ENCODE results near the gene SUPV3L1. TPM values are rescaled to one million over a fixed set of nuclear protein-coding genes. Genes with fewer than 3 reads are reported as not detected.

SUPV3L1 gene
- total and polyA plus RNA-seq, 2 of the 8 experiments (the other 6 are each of a cell fraction or from before 2014, with no cell fraction given): 34.6 to 45.6 TPM

DNA sequence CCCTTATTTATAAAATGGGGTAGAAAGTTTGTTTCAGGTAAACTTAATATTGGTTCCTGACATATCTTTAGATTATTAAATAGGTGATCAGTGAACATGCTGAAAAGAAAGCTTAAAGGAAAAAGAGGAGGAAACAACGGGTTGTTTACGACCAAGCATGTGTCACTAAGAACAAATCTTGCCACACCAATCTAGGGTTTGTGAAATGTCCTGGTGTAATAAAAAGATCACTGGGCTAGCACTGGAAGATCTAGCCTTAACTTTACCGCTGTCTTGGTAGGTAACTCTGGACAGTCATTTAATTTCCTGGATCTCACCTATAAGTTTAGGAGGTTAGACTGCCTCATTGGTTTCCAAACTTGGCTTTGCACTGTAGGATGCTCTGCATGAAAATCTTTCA lies 37.1 kb upstream of the SUPV3L1 start:
- Histone ChIP-seq H3K79me1 (ENCODE audit: low read depth, low read length) (no peaks in the 10 kb centered on the region; the same call in 1 of the 2 replicates), H3K36me3 (ENCODE audit: control insufficient read depth in 2 of 4, insufficient read depth in 4 of 4, low read length in 3 of 4) (no peaks in the 10 kb centered on the region), H2AK5ac (ENCODE audit: low read depth, low read length) (no peak overlapping the region), H4K8ac (ENCODE audit: extremely low read depth, insufficient read depth, low read length) (no peak overlapping the region), H4K5ac (ENCODE audit: insufficient read length, low read depth, low read length) (no peak overlapping the region), H2BK20ac (ENCODE audit: low read length) (no peak overlapping the region), H2BK12ac (ENCODE audit: low read depth, low read length) (no peak overlapping the region), H3K14ac (ENCODE audit: insufficient read length) (no peak overlapping the region), H3K18ac (ENCODE audit: extremely low read depth, low read length) (no peak overlapping the region), H3K9me3 (ENCODE audit: insufficient read depth in 2 of 2, low read depth in 1 of 2, low read length in 1 of 2) (no peaks in the 10 kb centered on the region), H3K9ac (replicated peaks in 1 of 4; ENCODE audit: extremely low read depth in 1 of 4, low read depth in 3 of 4, low read length in 3 of 4) (no peak overlapping the region), H3K4ac (replicated peaks; ENCODE audit: insufficient read length, low read depth, low read length) (no peak overlapping the region), H3K4me2 (ENCODE audit: insufficient read depth in 1 of 2, low read depth in 2 of 2, low read length in 2 of 2) (no peak overlapping the region), H4K91ac (replicated peaks; ENCODE audit: insufficient read length, low read length) (no peak overlapping the region), H3K23me2 (ENCODE audit: low read depth, low read length) (no peaks in the 10 kb centered on the region), H3K4me1 (replicated peaks in 1 of 4; ENCODE audit: control insufficient read depth in 3 of 4, insufficient read depth in 4 of 4, low read length in 3 of 4) (no peaks in the 10 kb centered on the region), H2BK5ac (ENCODE audit: low read depth, low read length) (no peak overlapping the region), H3K27ac (ENCODE audit: low read depth, low read length) (no peak overlapping the region), H3K4me3 (ENCODE audit: extremely low read depth in 1 of 4, insufficient read depth in 2 of 4, low read depth in 3 of 4, low read length in 4 of 4) (no peak overlapping the region), H4K20me1 (replicated peaks in 1 of 2; ENCODE audit: control insufficient read depth in 1 of 2, insufficient read depth in 2 of 2, low read length in 2 of 2) (peaks cover 2 to 9% of the 10 kb centered on the region in 2 experiments), H2BK15ac (ENCODE audit: low read length) (no peak overlapping the region), H3K23ac (ENCODE audit: insufficient read length) (no peak overlapping the region), H2AFZ (ENCODE audit: low read length) (no peak overlapping the region), H3K56ac (replicated peaks; ENCODE audit: insufficient read length, low read depth, low read length) (no peak overlapping the region), H2BK120ac (replicated peaks; ENCODE audit: low read depth, low read length) (no peak overlapping the region), H3K79me2 (ENCODE audit: control insufficient read depth in 1 of 2, insufficient read depth in 2 of 2, low read length in 2 of 2) (peaks cover 0 to 44% of the 10 kb centered on the region in 2 experiments; a peak in 2 of 4 replicates), H3K27me3 (replicated peaks in 1 of 4; ENCODE audit: control insufficient read depth in 3 of 4, extremely low read depth in 1 of 4, insufficient read depth in 3 of 4, low read length in 3 of 4) (no peaks in the 10 kb centered on the region)
- CTCF ChIA-PET (ENCODE audit: partially characterized antibody): no interaction called here
- WGBS, 2 experiments (ENCODE audit: extremely low coverage in 1 of 2, insufficient coverage in 1 of 2, insufficient read length in 1 of 2, insufficient replicate concordance in 2 of 2, low coverage in 1 of 2, low lambda C conversion rate in 2 of 2, missing lambda C conversion rate in 1 of 2): 62% methylated on average over 3 of the region's 3 CpGs; no CpG with 5 or more reads in 1 of the 2 experiments
- POLR2A ChIA-PET (ENCODE audit: partially characterized antibody): no interaction called here
- DNase-seq (ENCODE audit: low read depth in 1 of 2, low spot score in 2 of 2): no peak
- no peak for TF ChIP-seq EP300 (IDR thresholded peaks at IDR 0.05; ENCODE audit: borderline replicate concordance in 1 of 2, low read depth in 2 of 2, low read length in 2 of 2)
- TF ChIP-seq SP4 (IDR thresholded peaks at IDR 0.05; ENCODE audit: low read length): no peak
- TF ChIP-seq SAP30 (IDR thresholded peaks at IDR 0.05; ENCODE audit: insufficient read depth, insufficient replicate concordance, low read length): no peak
- no peak for TF ChIP-seq SUZ12 (IDR thresholded peaks at IDR 0.05; ENCODE audit: low read length)
- TF ChIP-seq HDAC2 (IDR thresholded peaks at IDR 0.05; ENCODE audit: borderline replicate concordance in 1 of 2, low read depth in 2 of 2, low read length in 2 of 2): no peak
- TF ChIP-seq BCL11A (IDR thresholded peaks at IDR 0.05; ENCODE audit: low read depth in 2 of 2, low read length in 2 of 2): no peak
- TF ChIP-seq FOSL1 (IDR thresholded peaks at IDR 0.05; ENCODE audit: insufficient read depth, low read depth, low read length): no peak
- TF ChIP-seq CHD2 (IDR thresholded peaks at IDR 0.05; ENCODE audit: low read length): no peak
- no peak for TF ChIP-seq TCF12 (IDR thresholded peaks at IDR 0.05; ENCODE audit: low read depth, low read length)
- no peak for TF ChIP-seq MAX (IDR thresholded peaks at IDR 0.05)
- TF ChIP-seq CHD1 (IDR thresholded peaks at IDR 0.05; ENCODE audit: low read depth, low read length): no peak
- TF ChIP-seq GABPA (IDR thresholded peaks at IDR 0.05; ENCODE audit: borderline replicate concordance, insufficient read depth, low read length): no peak
- no peak for TF ChIP-seq CREB1 (IDR thresholded peaks at IDR 0.05)
- FAIRE-seq: no peak

Measured in H1 (cell line).